Karpas-422 (cell line): ENCODE data around the gene PTGIR. TPM values are rescaled to one million over a fixed set of nuclear protein-coding genes. Genes with fewer than 3 reads are reported as not detected.

ENCODE experiments used
- DNase-seq: peaks from one replicate; pipeline ENCODE4 v3.0.0-alpha.2; 2015
- H2AFZ ChIP-seq: fragments of 200-600 bp; sonication (generic); 2 replicates; pipeline ENCODE4 v1.6.1; 2014; ENCODE audit warnings: antibody characterized with exemption, low read length, mixed read lengths
- H3K27ac ChIP-seq: fragments of 200-600 bp; sonication (generic); 2 replicates; pipeline ENCODE4 v1.5.1; 2014; ENCODE audit warnings: mild to moderate bottlenecking, low read length, moderate library complexity
- H3K27me3 ChIP-seq: fragments of 200-600 bp; sonication (generic); 2 replicates; pipeline ENCODE4 v1.6.1; 2014; ENCODE audit warnings: low read length, mixed read lengths
- H3K36me3 ChIP-seq: fragments of 200-600 bp; sonication (generic); 2 replicates; pipeline ENCODE4 v1.6.1; 2014; ENCODE audit warnings: low read length, mixed read lengths; ENCODE audit not compliant: insufficient read depth
- H3K4me1 ChIP-seq: fragments of 200-600 bp; sonication (generic); 2 replicates; pipeline ENCODE4 v1.6.1; 2014; ENCODE audit warnings: mild to moderate bottlenecking, low read length, mixed read lengths
- H3K4me2 ChIP-seq: fragments of 200-600 bp; sonication (generic); 2 replicates; pipeline ENCODE4 v1.6.1; 2014; ENCODE audit warnings: low read length, low read depth, mild to moderate bottlenecking; ENCODE audit not compliant: poor library complexity, severe bottlenecking
- H3K4me3 ChIP-seq: fragments of 200-600 bp; sonication (generic); 2 replicates; pipeline ENCODE4 v1.5.1; 2014; ENCODE audit warnings: mild to moderate bottlenecking, antibody characterized with exemption, low read length, mixed read lengths
- H3K79me2 ChIP-seq: fragments of 200-600 bp; sonication (generic); 2 replicates; pipeline ENCODE4 v1.6.1; 2014; ENCODE audit warnings: mild to moderate bottlenecking, low read length, mixed read lengths
- H3K9ac ChIP-seq: fragments of 200-600 bp; sonication (generic); 2 replicates; pipeline ENCODE4 v1.6.0; 2014; ENCODE audit warnings: low read length
- H3K9me2 ChIP-seq: fragments of 200-600 bp; sonication (generic), shearing (Covaris generic); replicated peaks from 2 replicates; pipeline ENCODE4 v1.6.0; 2014; ENCODE audit warnings: mild to moderate bottlenecking, low read length, moderate library complexity; ENCODE audit not compliant: insufficient read depth
- H3K9me3 ChIP-seq: fragments of 300-700, 200-600 bp; sonication (generic); 2 replicates; pipeline ENCODE4 v1.6.1; 2014; ENCODE audit warnings: low read length, mixed read lengths
- H4K20me1 ChIP-seq: fragments of 200-600 bp; sonication (generic); 2 replicates; pipeline ENCODE4 v1.6.1; 2014; ENCODE audit warnings: mild to moderate bottlenecking, antibody characterized with exemption, low read length, low read depth; ENCODE audit not compliant: insufficient read depth
- total RNA-seq: library from RNA; depleted of rRNA; stranded (reverse); fragments of >200 nt; shearing (Covaris generic); gene quantifications from 2 replicates; pipeline ENCODE4 v1.2.3, GENCODE V29; 2014; ENCODE audit warnings: low replicate concordance

PTGIR gene
- total RNA-seq, 1 experiment from 2014 or later, result not detected

- DNase-seq, result no peak
- H3K9me2 ChIP-seq, result no peaks in the 10 kb centered on the region
- no peaks in the 10 kb centered on the region for H3K27me3 ChIP-seq
- no peaks in the 10 kb centered on the region for H3K4me1 ChIP-seq
- no peak overlapping the region for H3K9ac ChIP-seq
- no peaks in the 10 kb centered on the region for H3K79me2 ChIP-seq
- H4K20me1 ChIP-seq, result no peaks in the 10 kb centered on the region
- no peaks in the 10 kb centered on the region for H3K9me3 ChIP-seq
- no peaks in the 10 kb centered on the region for H3K36me3 ChIP-seq
- H3K4me3 ChIP-seq, result no peak overlapping the region
- H3K27ac ChIP-seq, result no peak overlapping the region
- no peak overlapping the region for H2AFZ ChIP-seq
- no peak overlapping the region for H3K4me2 ChIP-seq
These were observed 21.5 kb upstream of the PTGIR start for GRCh38 chr19:46646402-46646801.

GRCh38 chr19:46644720-46645119, 19.8 kb upstream of the PTGIR start:
- Histone ChIP-seq H3K9me3 (no peaks in the 10 kb centered on the region), H3K27me3 (no peaks in the 10 kb centered on the region), H3K9me2 (no peaks in the 10 kb centered on the region), H3K79me2 (no peaks in the 10 kb centered on the region), H2AFZ (no peak overlapping the region), H3K4me2 (no peak overlapping the region), H3K9ac (no peak overlapping the region), H3K4me1 (no peaks in the 10 kb centered on the region), H4K20me1 (0 out of 2 replicates have a peak, but pooled peaks cover under 1% of the 10 kb centered on the region), H3K27ac (no peak overlapping the region), H3K4me3 (no peak overlapping the region), H3K36me3 (no peaks in the 10 kb centered on the region)
- DNase-seq, result no peak

- Histone ChIP-seq H2AFZ (no peak overlapping the region), H4K20me1 (0 out of 2 replicates have a peak, but pooled peaks cover 5% of the 10 kb centered on the region), H3K4me1 (peaks cover 27% of the 10 kb centered on the region), H3K79me2 (no peaks in the 10 kb centered on the region), H3K9me3 (no peaks in the 10 kb centered on the region), H3K9ac (no peak overlapping the region), H3K36me3 (no peaks in the 10 kb centered on the region), H3K4me2 (no peak overlapping the region), H3K9me2 (no peaks in the 10 kb centered on the region), H3K4me3 (no peak overlapping the region), H3K27ac (no peak overlapping the region), H3K27me3 (0 out of 2 replicates have a peak, but pooled peaks cover 3% of the 10 kb centered on the region)
- DNase-seq, result no peak
These were observed 15.8 kb upstream of the PTGIR start for GRCh38 chr19:46640656-46641055.

GRCh38 chr19:46639358-46640182, 14.7 kb upstream of the PTGIR start:
- no peaks in the 10 kb centered on the region for H3K9me2 ChIP-seq
- H3K27me3 ChIP-seq, result 0 out of 2 replicates have a peak, but pooled peaks cover 3% of the 10 kb centered on the region
- H3K4me3 ChIP-seq, result peak overlapping the region; percentile 30; the same call in 1 of the 2 replicates
- H3K36me3 ChIP-seq, result no peaks in the 10 kb centered on the region
- H3K4me1 ChIP-seq, result peaks cover 34% of the 10 kb centered on the region
- no peak overlapping the region for H3K9ac ChIP-seq
- H4K20me1 ChIP-seq, result 0 out of 2 replicates have a peak, but pooled peaks cover 5% of the 10 kb centered on the region
- peak overlapping the region; percentile 53 for H3K4me2 ChIP-seq
- H2AFZ ChIP-seq, result no peak overlapping the region
- no peak overlapping the region for H3K27ac ChIP-seq
- no peak for DNase-seq
- no peaks in the 10 kb centered on the region for H3K79me2 ChIP-seq
- H3K9me3 ChIP-seq, result no peaks in the 10 kb centered on the region

- Histone ChIP-seq H3K4me2 (no peak overlapping the region), H3K4me3 (no peak overlapping the region), H3K36me3 (no peaks in the 10 kb centered on the region), H3K9me3 (no peaks in the 10 kb centered on the region), H3K9me2 (no peaks in the 10 kb centered on the region), H3K79me2 (no peaks in the 10 kb centered on the region), H3K27me3 (0 out of 2 replicates have a peak, but pooled peaks cover 3% of the 10 kb centered on the region), H2AFZ (no peak overlapping the region), H3K4me1 (peaks cover 47% of the 10 kb centered on the region), H3K9ac (no peak overlapping the region), H3K27ac (no peak overlapping the region), H4K20me1 (0 out of 2 replicates have a peak, but pooled peaks cover 5% of the 10 kb centered on the region)
- DNase-seq, result no peak
These were observed 12.3 kb upstream of the PTGIR start for GRCh38 chr19:46637224-46637623.

GRCh38 chr19:46635920-46636761, 11.3 kb upstream of the PTGIR start, which contains the start of gene GNG8:
Gene GNG8 (minus strand): TSS chr19:46636202. CDS start chr19:46634682, 1,520 bp downstream.
- Histone ChIP-seq H3K4me2 (peak within 1 kb of the TSS; percentile 57), H3K36me3 (no peaks in the 10 kb centered on the region), H3K9me3 (no peaks in the 10 kb centered on the region), H3K9ac (no peak within 1 kb of the TSS), H3K9me2 (no peaks in the 10 kb centered on the region), H3K27me3 (0 out of 2 replicates have a peak, but pooled peaks cover 3% of the 10 kb centered on the region), H3K4me1 (peaks cover 47% of the 10 kb centered on the region), H3K4me3 (peak within 1 kb of the TSS; percentile 25; the same call in 1 of the 2 replicates), H3K79me2 (no peaks in the 10 kb centered on the region), H3K27ac (no peak within 1 kb of the TSS), H4K20me1 (0 out of 2 replicates have a peak, but pooled peaks cover 5% of the 10 kb centered on the region), H2AFZ (no peak within 1 kb of the TSS)
- DNase-seq, result peak; percentile 67

GRCh38 chr19:46634656-46635218, 9.8 kb upstream of the PTGIR start:
- Histone ChIP-seq H3K9me2 (no peaks in the 10 kb centered on the region), H3K4me2 (peak overlapping the region; percentile 57), H3K36me3 (no peaks in the 10 kb centered on the region), H3K27me3 (0 out of 2 replicates have a peak, but pooled peaks cover 3% of the 10 kb centered on the region), H4K20me1 (0 out of 2 replicates have a peak, but pooled peaks cover 4% of the 10 kb centered on the region), H3K4me3 (no peak overlapping the region; the same call in 1 of the 2 replicates), H3K9me3 (no peaks in the 10 kb centered on the region), H3K4me1 (peaks cover 47% of the 10 kb centered on the region), H3K79me2 (no peaks in the 10 kb centered on the region), H2AFZ (no peak overlapping the region), H3K27ac (no peak overlapping the region), H3K9ac (no peak overlapping the region)
- peak; percentile 50 for DNase-seq
